ENCODE results near the gene NEK6. TPM values are rescaled to one million over a fixed set of nuclear protein-coding genes. Genes with fewer than 3 reads are reported as not detected.

NEK6 gene
- total and polyA plus RNA-seq, 10 of the 15 experiments (the other 5 are each of a cell fraction or from before 2014, with no cell fraction given), result 31.3 to 161 (median 89.2) TPM

- no peak for TF ChIP-seq ETV6 (conservative IDR thresholded peaks at IDR 0.05 in 1 of 2, IDR thresholded peaks at IDR 0.05 in 1 of 2; ENCODE audit: borderline replicate concordance in 1 of 2, low read depth in 1 of 2)
Observed at GRCh38 chr9:124269556-124269955, 11.8 kb downstream of the NEK6 start (continued).

- ATAC-seq (no peak), FAIRE-seq (no peak), DNase-seq (ENCODE audit: low read depth, low spot score) (no peak)
- SMC1A ChIA-PET (ENCODE audit: uncharacterized antibody, unreplicated experiment), result no interaction called here
- Histone ChIP-seq H3K36me3 (ENCODE audit: control insufficient read depth in 2 of 2, insufficient read depth in 2 of 2, low read length in 1 of 2) (peaks cover 31 to 56% of the 10 kb centered on the region in 2 experiments), H3K27ac (ENCODE audit: control insufficient read depth, insufficient read depth) (no peak overlapping the region), H2AFZ (ENCODE audit: control insufficient read depth, low read depth, low read length) (no peak overlapping the region), H3K4me1 (ENCODE audit: control insufficient read depth, insufficient read depth, low read length) (peaks cover 25% of the 10 kb centered on the region), H3K79me2 (ENCODE audit: control insufficient read depth, insufficient read depth, low read length) (peaks cover 98% of the 10 kb centered on the region), H3K4me2 (ENCODE audit: control insufficient read depth, insufficient read depth) (no peak overlapping the region), H4K20me1 (ENCODE audit: control insufficient read depth, insufficient read depth) (peaks cover 37% of the 10 kb centered on the region), H3K9me3 (replicated peaks; ENCODE audit: control insufficient read depth, insufficient read depth, low read length) (no peaks in the 10 kb centered on the region), H3K4me3 (no peak overlapping the region), H3K27me3 (replicated peaks in 1 of 2; ENCODE audit: control insufficient read depth in 2 of 2, insufficient read depth in 2 of 2, low read length in 1 of 2) (no peaks in the 10 kb centered on the region), H3K9ac (ENCODE audit: control insufficient read depth, insufficient read depth, low read length) (no peak overlapping the region)
- intact Hi-C loops (cut with micrococcal nuclease; ENCODE audit: unreplicated experiment) (no loop called here), in situ Hi-C loops (cut with MboI) (no loop called here)
- BruUV-seq (replicated peaks), result no TSS peak
- POLR2A ChIA-PET, result interaction anchor here (0.5 to 1.2 kb wide), 4 partner anchors 15 to 373 kb away, joined by 3 to 4 read pairs (median 3); no protein-coding TSS in a partner anchor
- CTCF ChIA-PET, result interaction anchor here (0.6 kb wide), 1 partner anchor 811 kb away, joined by 3 read pairs; no protein-coding TSS in a partner anchor
- no peak for TF ChIP-seq BMI1 (IDR thresholded peaks at IDR 0.05; ENCODE audit: borderline replicate concordance)
- TF ChIP-seq ATF7 (IDR thresholded peaks at IDR 0.05; ENCODE audit: low read depth), result no peak
- TF ChIP-seq STAT1 (conservative IDR thresholded peaks at IDR 0.05), result no peak
- TF ChIP-seq NR2C1 (IDR thresholded peaks at IDR 0.05), result no peak
- TF ChIP-seq ASH2L (IDR thresholded peaks at IDR 0.05; ENCODE audit: borderline replicate concordance, low read depth), result no peak
- TF ChIP-seq KAT2A (conservative IDR thresholded peaks at IDR 0.05; ENCODE audit: control insufficient read depth, low read depth, low read length), result no peak
- TF ChIP-seq SMARCA5 (IDR thresholded peaks at IDR 0.05), result no peak
- no peak for TF ChIP-seq DPF2 (IDR thresholded peaks at IDR 0.05)
- no peak for TF ChIP-seq TCF12 (IDR thresholded peaks at IDR 0.05; ENCODE audit: low read depth, low read length)
- no peak for TF ChIP-seq BRCA1 (IDR thresholded peaks at IDR 0.05; ENCODE audit: low read depth, low read length)
- TF ChIP-seq EED (IDR thresholded peaks at IDR 0.05; ENCODE audit: low read depth), result no peak
- WGBS (ENCODE audit: insufficient coverage, insufficient replicate concordance, low lambda C conversion rate, missing lambda C conversion rate), result 59% methylated on average over 14 of the region's 14 CpGs
- RAD21 ChIA-PET (ENCODE audit: unreplicated experiment), result no interaction called here
Observed at GRCh38 chr9:124270504-124271335, 13.0 kb downstream of the NEK6 start.

Data from GM12878 (cell line).